ENCODE results near the gene KCNH3.

DNA sequence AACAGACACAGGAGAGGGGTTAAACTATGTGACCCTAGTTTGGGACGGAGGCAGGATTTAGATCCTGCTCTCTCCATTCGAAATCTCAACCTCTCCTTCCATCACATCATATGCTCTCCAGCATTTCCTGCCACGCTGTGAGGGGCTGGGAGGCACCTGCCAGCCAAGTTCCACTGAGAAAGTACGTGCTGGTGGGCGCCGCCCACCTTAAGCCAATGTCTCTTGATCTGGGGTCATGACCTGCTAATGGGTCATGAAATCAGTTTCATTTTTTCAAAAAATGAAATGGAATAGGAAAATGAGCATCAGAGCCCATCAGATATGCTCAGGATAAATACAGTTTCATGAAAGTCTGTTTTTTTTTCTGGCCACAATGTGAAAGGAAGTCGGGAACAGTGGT, 21.9 kb downstream of the KCNH3 start:
- TF ChIP-seq, protein P1, sequence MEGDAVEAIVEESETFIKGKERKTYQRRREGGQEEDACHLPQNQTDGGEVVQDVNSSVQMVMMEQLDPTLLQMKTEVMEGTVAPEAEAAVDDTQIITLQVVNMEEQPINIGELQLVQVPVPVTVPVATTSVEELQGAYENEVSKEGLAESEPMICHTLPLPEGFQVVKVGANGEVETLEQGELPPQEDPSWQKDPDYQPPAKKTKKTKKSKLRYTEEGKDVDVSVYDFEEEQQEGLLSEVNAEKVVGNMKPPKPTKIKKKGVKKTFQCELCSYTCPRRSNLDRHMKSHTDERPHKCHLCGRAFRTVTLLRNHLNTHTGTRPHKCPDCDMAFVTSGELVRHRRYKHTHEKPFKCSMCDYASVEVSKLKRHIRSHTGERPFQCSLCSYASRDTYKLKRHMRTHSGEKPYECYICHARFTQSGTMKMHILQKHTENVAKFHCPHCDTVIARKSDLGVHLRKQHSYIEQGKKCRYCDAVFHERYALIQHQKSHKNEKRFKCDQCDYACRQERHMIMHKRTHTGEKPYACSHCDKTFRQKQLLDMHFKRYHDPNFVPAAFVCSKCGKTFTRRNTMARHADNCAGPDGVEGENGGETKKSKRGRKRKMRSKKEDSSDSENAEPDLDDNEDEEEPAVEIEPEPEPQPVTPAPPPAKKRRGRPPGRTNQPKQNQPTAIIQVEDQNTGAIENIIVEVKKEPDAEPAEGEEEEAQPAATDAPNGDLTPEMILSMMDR (conservative IDR thresholded peaks at IDR 0.05; ENCODE audit: low read length) = no peak
- TF ChIP-seq EZH2phosphoT487 (IDR thresholded peaks at IDR 0.05; ENCODE audit: borderline replicate concordance, low read depth, low read length) = no peak
